GM12878 (cell line): ENCODE data around the gene CCDC15. TPM values are rescaled to one million over a fixed set of nuclear protein-coding genes. Genes with fewer than 3 reads are reported as not detected.

Experiments
- ATAC-seq: fragments of 200-7000 bp; cut with Tn5 transposase; 3 replicates; pipeline ENCODE4 v1.9.1; 2020; ENCODE audit warnings: mild to moderate bottlenecking, moderate library complexity
- BruUV-seq: library from RNA; stranded (reverse); fragments of 400-500 nt; replicated peaks from 2 replicates; lab custom pipeline; 2021; lab: Mats Ljungman, UMichigan
- CTCF ChIA-PET: fragments of 300-600 bp; sonication (Branson Sonifier 250); formaldehyde crosslinking; extraction: SDS; loops from one replicate; lab custom pipeline; 2021; ENCODE audit warnings: inconsistent platforms; lab: Yijun Ruan, JAX
- POLR2A ChIA-PET: fragments of 350-600 bp; formaldehyde crosslinking; extraction: SDS; loops from one replicate; lab custom pipeline; 2021; ENCODE audit warnings: inconsistent platforms; lab: Charles Lee
- RAD21 ChIA-PET: fragments of 300-600 bp; sonication (Branson Sonifier 250); formaldehyde crosslinking; loops from one replicate; lab custom pipeline; 2023; ENCODE audit warnings: antibody characterized with exemption; ENCODE audit not compliant: unreplicated experiment; lab: Charles Lee
- SMC1A ChIA-PET: fragments of 300-600 bp; sonication (Branson Sonifier 250); formaldehyde crosslinking; loops from one replicate; lab custom pipeline; 2023; ENCODE audit not compliant: unreplicated experiment, uncharacterized antibody; lab: Charles Lee
- DNase-seq: peaks from one replicate; pipeline ENCODE4 v3.0.0-alpha.2; 2011; ENCODE audit warnings: low read depth, low spot score
- FAIRE-seq: peaks from 3 replicates; lab custom pipeline; 2011; peaks lifted over from hg19 to GRCh38; lab: Jason Lieb, UNC
- H2AFZ ChIP-seq: 2 replicates; pipeline ENCODE4 v1.6.0; 2011; ENCODE audit warnings: low read depth, low read length, control low read depth; ENCODE audit not compliant: control insufficient read depth
- H3K27ac ChIP-seq: 2 replicates; pipeline ENCODE4 v1.5.1; 2011; ENCODE audit warnings: control low read depth; ENCODE audit not compliant: control insufficient read depth, insufficient read depth
- H3K27me3 ChIP-seq, 2 experiments: replicated peaks in 1 of 2; 2 replicates each; pipeline versions ENCODE4 v1.6.0 to v1.6.1; 2011; ENCODE audit warnings: low read length in 1 of 2; ENCODE audit not compliant: control insufficient read depth in 2 of 2, insufficient read depth in 2 of 2
- H3K36me3 ChIP-seq, 2 experiments: 2 replicates each; pipeline ENCODE4 v1.5.1; 2011; ENCODE audit warnings: low read length in 1 of 2; ENCODE audit not compliant: control insufficient read depth in 2 of 2, insufficient read depth in 2 of 2
- H3K4me1 ChIP-seq: 2 replicates; pipeline ENCODE4 v1.6.1; 2011; ENCODE audit warnings: mild to moderate bottlenecking, low read length, moderate library complexity, mixed read lengths; ENCODE audit not compliant: control insufficient read depth, insufficient read depth
- H3K4me2 ChIP-seq: 2 replicates; pipeline ENCODE4 v1.6.0; 2011; ENCODE audit warnings: control low read depth; ENCODE audit not compliant: control insufficient read depth, insufficient read depth
- H3K4me3 ChIP-seq: fragments of 200-600 bp; sonication (generic); 2 replicates; pipeline ENCODE4 v1.5.1; 2016
- H3K79me2 ChIP-seq: 2 replicates; pipeline ENCODE4 v1.6.0; 2011; ENCODE audit warnings: low read length; ENCODE audit not compliant: control insufficient read depth, insufficient read depth
- H3K9ac ChIP-seq: 2 replicates; pipeline ENCODE4 v1.8.0; 2011; ENCODE audit warnings: low read length, control low read depth, mixed read lengths; ENCODE audit not compliant: control insufficient read depth, insufficient read depth
- H3K9me3 ChIP-seq: replicated peaks from 3 replicates; pipeline ENCODE4 v1.5.1; 2011; ENCODE audit warnings: mild to moderate bottlenecking, low read length; ENCODE audit not compliant: control insufficient read depth, insufficient read depth
- H4K20me1 ChIP-seq: 2 replicates; pipeline ENCODE4 v1.6.0; 2011; ENCODE audit not compliant: control insufficient read depth, insufficient read depth
- BCL3 ChIP-seq: IDR thresholded peaks from 2 replicates; pipeline ENCODE4 v1.6.1; 2011; ENCODE audit warnings: borderline replicate concordance, low read depth, mild to moderate bottlenecking, moderate library complexity, low read length; ENCODE audit not compliant: insufficient read depth, poor library complexity, severe bottlenecking
- BMI1 ChIP-seq: fragments of 450-650 bp; IDR thresholded peaks from 2 replicates; pipeline ENCODE4 v1.6.1; 2016; ENCODE audit warnings: mild to moderate bottlenecking, moderate library complexity, borderline replicate concordance
- GATAD2B ChIP-seq: fragments of 450-650 bp; conservative IDR thresholded peaks from 2 replicates; pipeline ENCODE4 v1.6.1; 2017; ENCODE audit warnings: low read depth, mild to moderate bottlenecking, moderate library complexity
- HCFC1 ChIP-seq: fragments of 150-350 bp; IDR thresholded peaks from 2 replicates; pipeline ENCODE4 v1.6.1; 2014; ENCODE audit warnings: low read length
- IKZF1 ChIP-seq: fragments of 450-650 bp; conservative IDR thresholded peaks from 2 replicates; pipeline ENCODE4 v1.6.1; 2017; ENCODE audit warnings: antibody characterized with exemption, mild to moderate bottlenecking
- IRF5 ChIP-seq: fragments of 450-650 bp; IDR thresholded peaks from 2 replicates; pipeline ENCODE4 v1.6.1; 2017; ENCODE audit warnings: borderline replicate concordance
- PRDM15 ChIP-seq: fragments of 450-650 bp; formaldehyde crosslinking; IDR thresholded peaks from 2 replicates; pipeline ENCODE4 v1.4.0; 2020; ENCODE audit warnings: mild to moderate bottlenecking, moderate library complexity
- SUZ12 ChIP-seq: fragments of 200-600 bp; sonication (generic); IDR thresholded peaks from one replicate; pipeline ENCODE4 v1.6.1; 2018; ENCODE audit warnings: antibody characterized with exemption, mild to moderate bottlenecking; ENCODE audit not compliant: unreplicated experiment
- TARDBP ChIP-seq: IDR thresholded peaks from 2 replicates; pipeline ENCODE4 v1.6.1; 2016; ENCODE audit warnings: borderline replicate concordance
- ZBTB4 ChIP-seq: fragments of 450-650 bp; formaldehyde crosslinking; IDR thresholded peaks from 2 replicates; pipeline ENCODE4 v1.4.0; 2022; ENCODE audit warnings: mild to moderate bottlenecking, moderate library complexity
- WGBS: methylation state at CpG from one replicate; pipeline ENCODE4 v1.1.6; 2016; ENCODE audit warnings: low lambda C conversion rate; ENCODE audit not compliant: insufficient replicate concordance, insufficient coverage; ENCODE audit errors: missing lambda C conversion rate; 5-methylcytosine and 5-hydroxymethylcytosine counted together
- in situ Hi-C: fragments of 300-500 bp; cut with MboI; formaldehyde crosslinking; loops from 9 replicates; pipeline ENCODE4 v1.14.3; 2018; ENCODE audit warnings: mixed read lengths
- intact Hi-C: fragments of 100-400 bp; cut with micrococcal nuclease; formaldehyde crosslinking; loops from one replicate; pipeline ENCODE4 v1.14.2; 2022; ENCODE audit not compliant: unreplicated experiment
- polyA plus RNA-seq, 11 experiments: library from polyadenylated mRNA; depleted of rRNA in 4 of 11; unstranded in 6 of 11; stranded (reverse) in 5 of 11; fragments of >200 nt; fragmentation: Nextera tagmentation in 4 of 11; fragmentation: Illumina TruSeq in 1 of 11; extraction: Ambion mirVana in 4 of 11; extraction: Trizol in 1 of 11; gene quantifications; 1 replicate in 1 of 11; 2 replicates in 10 of 11; pipeline versions ENCODE4 v1.2.1 to v1.2.3, GENCODE V29; 2011 to 2016; ENCODE audit warnings: inconsistent platforms in 2 of 11, missing spikeins in 2 of 11, low read depth in 1 of 11
- total RNA-seq, 4 experiments: library from RNA; depleted of rRNA in 3 of 4; stranded (reverse); fragments of >200 nt in 3 of 4; fragmentation: Illumina TruSeq in 1 of 4; extraction: Trizol in 1 of 4; gene quantifications; 2 replicates each; pipeline versions ENCODE4 v1.2.1 to v1.2.3, GENCODE V29; 2013 to 2021

CCDC15 gene
- total and polyA plus RNA-seq, 10 of the 15 experiments (the other 5 are each of a cell fraction or from before 2014, with no cell fraction given): 2.0 to 5.3 (median 3.3) TPM

GRCh38 chr11:125075900-125076317, 121.9 kb downstream of the CCDC15 start:
- WGBS: 68% methylated on average over 11 of the region's 11 CpGs
- Histone ChIP-seq H3K9me3 (no peaks in the 10 kb centered on the region), H3K27me3 (no peaks in the 10 kb centered on the region), H3K36me3 (no peaks in the 10 kb centered on the region), H4K20me1 (no peaks in the 10 kb centered on the region), H3K27ac (no peak overlapping the region), H3K4me1 (peaks cover 32% of the 10 kb centered on the region), H2AFZ (no peak overlapping the region), H3K9ac (no peak overlapping the region), H3K4me2 (no peak overlapping the region), H3K79me2 (no peaks in the 10 kb centered on the region), H3K4me3 (no peak overlapping the region)
- intact Hi-C loops: no loop called here
- in situ Hi-C loops: no loop called here
- no peak for DNase-seq
- CTCF ChIA-PET: interaction anchor here (1.3 kb wide), 1 partner anchor 15 kb away, joined by 8 read pairs; no protein-coding TSS in a partner anchor
- ATAC-seq: no peak
- SMC1A ChIA-PET: interaction anchor here (5.0 kb wide), 1 partner anchor 12 kb away, joined by 36 read pairs; the partner anchor contains the start of gene SLC37A2
- RAD21 ChIA-PET: interaction anchor here (0.8 kb wide), 1 partner anchor 34 kb away, joined by 4 read pairs; no protein-coding TSS in a partner anchor
- no TSS peak for BruUV-seq
- FAIRE-seq: no peak
- POLR2A ChIA-PET: no interaction called here
- no peak for TF ChIP-seq ZBTB4 (CRISPR knock-in tag)
- no peak for TF ChIP-seq IKZF1
- no peak for TF ChIP-seq SUZ12
- TF ChIP-seq TARDBP: no peak
- TF ChIP-seq IRF5: no peak
- TF ChIP-seq GATAD2B: no peak
- no peak for TF ChIP-seq PRDM15
- no peak for TF ChIP-seq BCL3
- no peak for TF ChIP-seq BMI1
- no peak for TF ChIP-seq HCFC1
